Tibial nerve (tissue), 4 donors: ENCODE data around the gene GYPE. TPM values are rescaled to one million over a fixed set of nuclear protein-coding genes. Genes with fewer than 3 reads are reported as not detected.
"Not testable (repeated sequence)": the region's sequence is repeated elsewhere in the genome, so short reads cannot be mapped to it uniquely, and the experiment has no call there.

Experiments used
- DNase-seq, 2 donors: peaks; one replicate each; pipeline ENCODE4 v3.0.0-alpha.2; 2019; ENCODE audit warnings: low spot score in 2 of 2
- H3K27ac ChIP-seq, 4 donors: fragments of 200-600 bp; sonication (generic) in 3 of 4; one replicate each; pipeline ENCODE4 v1.5.1; 2017 to 2019; ENCODE audit warnings: mild to moderate bottlenecking in 1 of 4
- H3K27me3 ChIP-seq, 2 donors: fragments of 200-600 bp; sonication (generic) in 1 of 2; one replicate each; pipeline versions ENCODE4 v1.5.1 to v1.6.0; 2017 to 2019
- H3K36me3 ChIP-seq, 3 donors: fragments of 200-600 bp; sonication (generic); one replicate each; pipeline ENCODE4 v1.5.1; 2018 to 2019
- H3K4me1 ChIP-seq, 4 donors: fragments of 200-600 bp; sonication (generic) in 3 of 4; one replicate each; pipeline ENCODE4 v1.5.1; 2017 to 2019
- H3K4me3 ChIP-seq, 4 donors: fragments of 200-600 bp; sonication (generic) in 3 of 4; one replicate each; pipeline ENCODE4 v1.5.1; 2017 to 2019; ENCODE audit warnings: mild to moderate bottlenecking in 1 of 4, moderate library complexity in 1 of 4
- H3K9me3 ChIP-seq, 4 donors: fragments of 200-600 bp; sonication (generic) in 3 of 4; one replicate each; pipeline ENCODE4 v1.5.1; 2017 to 2019
- WGBS, 2 donors: methylation state at CpG; one replicate each; pipeline ENCODE4 v1.1.5; 2018; 5-methylcytosine and 5-hydroxymethylcytosine counted together
- total RNA-seq, 4 donors: library from RNA; depleted of rRNA; stranded (reverse); fragments of >200 nt; gene quantifications; one replicate each; pipeline ENCODE4 v1.1.0, GENCODE V29; 2016

The GYPE gene
- total RNA-seq, 4 donors from 2014 or later, result 0.21 to 0.78 (median 0.44) TPM; not detected in 1

- DNase-seq, H3K9me3 ChIP-seq, H3K27me3 ChIP-seq, H3K36me3 ChIP-seq, H3K4me1 ChIP-seq, H3K4me3 ChIP-seq, H3K27ac ChIP-seq: not testable (repeated sequence)
- WGBS, 2 donors, result 91 to 94% methylated on average over 1 of the region's 1 CpG
Observed at GRCh38 chr4:143843506-143843832, 61.9 kb downstream of the GYPE start.

DNA sequence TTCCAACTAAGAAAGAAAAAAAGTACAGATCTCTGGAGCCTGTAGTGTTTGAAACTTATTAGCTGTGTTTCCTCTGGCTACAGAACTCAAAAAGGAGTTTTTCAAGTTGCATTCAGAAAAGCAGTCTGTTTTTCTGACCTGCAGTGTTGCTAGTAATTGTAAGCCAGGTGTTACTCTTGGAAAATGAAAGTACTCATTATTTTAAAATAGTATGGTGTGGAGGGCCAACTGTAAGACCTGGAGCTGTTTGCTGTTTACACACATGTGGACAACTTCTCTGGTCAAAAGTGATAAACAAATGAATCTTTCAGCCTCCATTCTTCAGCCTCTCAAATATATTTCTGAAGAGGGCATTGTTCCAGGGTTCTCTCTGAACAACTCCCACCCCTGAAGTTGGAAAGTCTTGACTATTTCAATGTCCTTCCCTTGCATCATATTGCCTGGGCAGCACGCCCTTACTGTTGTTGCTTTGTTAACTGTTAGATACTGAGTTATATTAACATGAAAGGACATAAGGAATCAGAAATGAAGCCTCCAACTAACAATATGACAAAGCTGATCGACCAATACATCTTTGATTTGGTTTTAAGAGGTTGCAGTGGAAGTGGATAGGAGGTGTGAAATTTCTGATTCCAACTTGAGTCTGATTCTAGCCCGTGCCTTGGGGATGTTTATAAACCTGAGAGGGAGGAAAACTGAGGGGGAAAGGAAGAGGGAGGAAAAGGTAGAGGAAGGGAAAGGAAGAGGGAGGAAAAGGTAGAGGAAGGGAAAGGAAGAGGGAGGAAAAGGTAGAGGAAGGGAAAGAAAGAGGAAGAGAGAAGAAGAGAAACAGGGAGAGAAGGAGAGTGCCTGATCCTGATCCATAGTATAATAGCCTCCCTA lies 62.5 kb downstream of the GYPE start:
- H3K36me3 ChIP-seq, H3K4me3 ChIP-seq, H3K27ac ChIP-seq, H3K27me3 ChIP-seq, H3K4me1 ChIP-seq, H3K9me3 ChIP-seq, DNase-seq: not testable (repeated sequence)
- 47 to 63% methylated on average over 3 of the region's 3 CpGs for WGBS, 2 donors

GRCh38 chr4:143839413-143839812 lies 65.9 kb downstream of the GYPE start:
- H3K27me3 ChIP-seq, H3K36me3 ChIP-seq, H3K9me3 ChIP-seq, H3K4me3 ChIP-seq, H3K27ac ChIP-seq, H3K4me1 ChIP-seq, DNase-seq: not testable (repeated sequence)
- whole genome bisulfite sequencing, 2 donors, result 83 to 89% methylated on average over 3 to 5 of the region's 7 CpGs

GRCh38 chr4:143834196-143834595 lies 71.2 kb downstream of the GYPE start:
- H3K27me3 ChIP-seq, H3K4me1 ChIP-seq, DNase-seq, H3K36me3 ChIP-seq, H3K4me3 ChIP-seq, H3K27ac ChIP-seq: not testable (repeated sequence)
- H3K9me3 ChIP-seq, result peaks cover 0 to 16% (median 3%) of the 10 kb centered on the region in 4 donors
- WGBS, 2 donors, result 90 to 91% methylated on average over 4 of the region's 4 CpGs

GRCh38 chr4:143833676-143834075 lies 71.7 kb downstream of the GYPE start:
- WGBS, 2 donors, result 87 to 95% methylated on average over 2 of the region's 2 CpGs
- not testable (repeated sequence) for DNase-seq, H3K27me3 ChIP-seq

DNA sequence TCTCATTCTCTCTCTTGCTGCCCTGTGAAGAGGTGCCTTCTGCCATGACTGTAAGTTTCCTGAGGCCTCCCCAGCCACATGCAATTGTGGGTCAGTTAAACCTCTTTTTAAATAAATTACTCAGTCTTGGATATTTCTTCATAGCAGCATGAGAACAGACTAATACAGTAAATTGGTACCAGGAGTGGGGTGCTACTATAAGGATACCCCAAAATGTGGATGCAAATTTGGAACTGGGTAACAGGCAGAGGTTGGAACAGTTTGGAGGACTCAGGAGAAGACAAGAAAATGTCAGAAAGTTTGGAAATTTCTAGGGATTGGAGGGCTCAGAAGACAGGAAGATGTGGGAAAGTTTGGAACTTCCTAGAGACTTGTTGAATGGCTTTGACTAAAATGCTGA lies 74.8 kb downstream of the GYPE start:
- not testable (repeated sequence) for H3K36me3 ChIP-seq, DNase-seq, H3K4me1 ChIP-seq, H3K4me3 ChIP-seq, H3K27me3 ChIP-seq, H3K27ac ChIP-seq
- H3K9me3 ChIP-seq, result peaks cover 0 to 16% (median 3%) of the 10 kb centered on the region in 4 donors

More at GRCh38 chr4:143833676-143834075, 71.7 kb downstream of the GYPE start:
- not testable (repeated sequence) for H3K36me3 ChIP-seq, H3K27ac ChIP-seq, H3K4me1 ChIP-seq, H3K4me3 ChIP-seq
- peaks cover 0 to 16% (median 3%) of the 10 kb centered on the region in 4 donors for H3K9me3 ChIP-seq

GRCh38 chr4:143829239-143829620 lies 76.1 kb downstream of the GYPE start:
- not testable (repeated sequence) for H3K4me3 ChIP-seq, DNase-seq, H3K27me3 ChIP-seq, H3K27ac ChIP-seq, H3K4me1 ChIP-seq, H3K36me3 ChIP-seq
- peaks cover 0 to 16% (median 3%) of the 10 kb centered on the region in 4 donors for H3K9me3 ChIP-seq
- WGBS, 2 donors, result 81 to 90% methylated on average over 4 of the region's 4 CpGs

Other genes with a start within 250 kb of the GYPE start
- not detected for gene FREM3, start 204.9 kb downstream of the GYPE start, total RNA-seq
- not detected for gene GYPB, start 113.8 kb upstream of the GYPE start, total RNA-seq
- not detected for gene GYPA, start 235.2 kb upstream of the GYPE start, total RNA-seq